BJ (cell line): ENCODE data around the gene SSBP2. TPM values are rescaled to one million over a fixed set of nuclear protein-coding genes. Genes with fewer than 3 reads are reported as not detected.

Experiments
- CTCF ChIA-PET: fragments of 350-600 bp; formaldehyde crosslinking; extraction: SDS; loops from one replicate; lab custom pipeline; 2021; ENCODE audit warnings: antibody characterized with exemption, inconsistent platforms; lab: Yijun Ruan, JAX
- POLR2A ChIA-PET: fragments of 300-600 bp; sonication (Branson Sonifier 250); formaldehyde crosslinking; extraction: SDS; loops from one replicate; lab custom pipeline; 2021; ENCODE audit warnings: antibody characterized with exemption; lab: Charles Lee
- DNase-seq: peaks from one replicate; pipeline ENCODE4 v3.0.0-alpha.2; 2011; ENCODE audit warnings: low read depth
- H3K27me3 ChIP-seq: 2 replicates; pipeline ENCODE4 v1.6.0; 2011; ENCODE audit warnings: low read length; ENCODE audit not compliant: control insufficient read depth, insufficient read depth
- H3K36me3 ChIP-seq: 2 replicates; pipeline ENCODE4 v1.5.1; 2011; ENCODE audit warnings: low read length; ENCODE audit not compliant: control insufficient read depth, insufficient read depth
- H3K4me3 ChIP-seq: 2 replicates; pipeline ENCODE4 v1.5.1; 2011; ENCODE audit warnings: low read depth, mild to moderate bottlenecking, control low read depth, low read length
- CTCF ChIP-seq: IDR thresholded peaks from 2 replicates; pipeline ENCODE4 v1.5.1; 2011; ENCODE audit warnings: low read depth, mild to moderate bottlenecking, control low read depth, inconsistent platforms, low read length, moderate library complexity; ENCODE audit not compliant: insufficient read depth
- polyA plus RNA-seq: library from polyadenylated mRNA; depleted of rRNA; stranded (reverse); fragments of >200 nt; gene quantifications from 2 replicates; pipeline ENCODE4 v1.2.3, GENCODE V29; 2011

SSBP2 gene
- polyA plus RNA-seq, 1 experiment: 68.8 TPM

- Histone ChIP-seq H3K27me3 (no peaks in the 10 kb centered on the region), H3K36me3 (no peaks in the 10 kb centered on the region), H3K4me3 (no peak overlapping the region)
- no peak for DNase-seq
- CTCF ChIA-PET: no interaction called here
- TF ChIP-seq CTCF: no peak
- POLR2A ChIA-PET: no interaction called here
These were observed 345.6 kb downstream of the SSBP2 start for GRCh38 chr5:81405126-81405891.

- CTCF ChIA-PET: interaction anchor here (1.2 kb wide), 1 partner anchor 24 kb away, joined by 3 read pairs; no protein-coding TSS in a partner anchor
- no peaks in the 10 kb centered on the region for H3K27me3 ChIP-seq
- POLR2A ChIA-PET: no interaction called here
- no peaks in the 10 kb centered on the region for H3K36me3 ChIP-seq
- no peak for DNase-seq
- H3K4me3 ChIP-seq: no peak overlapping the region
- TF ChIP-seq CTCF: no peak
These were observed 348.5 kb downstream of the SSBP2 start for GRCh38 chr5:81402192-81402930.

GRCh38 chr5:81401266-81401665 lies 349.6 kb downstream of the SSBP2 start:
- no peak for DNase-seq
- H3K36me3 ChIP-seq: no peaks in the 10 kb centered on the region
- ChIA-PET CTCF (no interaction called here), POLR2A (no interaction called here)
- H3K4me3 ChIP-seq: no peak overlapping the region
- TF ChIP-seq CTCF: no peak
- H3K27me3 ChIP-seq: no peaks in the 10 kb centered on the region

GRCh38 chr5:81400375-81400774 lies 350.5 kb downstream of the SSBP2 start:
- Histone ChIP-seq H3K27me3 (no peaks in the 10 kb centered on the region), H3K4me3 (no peak overlapping the region), H3K36me3 (no peaks in the 10 kb centered on the region)
- DNase-seq: no peak
- ChIA-PET CTCF (interaction anchor here (1.0 kb wide), 1 partner anchor 8 kb away, joined by 4 read pairs; no protein-coding TSS in a partner anchor), POLR2A (no interaction called here)
- TF ChIP-seq CTCF: no peak

- ChIA-PET POLR2A (no interaction called here), CTCF (no interaction called here)
These were observed 352.2 kb downstream of the SSBP2 start for GRCh38 chr5:81398741-81399140.

More at GRCh38 chr5:81398741-81399140, 352.2 kb downstream of the SSBP2 start:
- no peak for TF ChIP-seq CTCF
- DNase-seq: no peak
- no peak overlapping the region for H3K4me3 ChIP-seq
- H3K36me3 ChIP-seq: no peaks in the 10 kb centered on the region
- H3K27me3 ChIP-seq: no peaks in the 10 kb centered on the region
